RWPE2 (cell line): ENCODE data around the gene ADA.

Experiments used
- ATAC-seq: fragments of 200-7000 bp; cut with Tn5 transposase; 3 replicates; pipeline ENCODE4 v1.9.1; 2021; ENCODE audit warnings: low read depth
- DNase-seq: peaks from one replicate; pipeline ENCODE4 v3.0.0-alpha.2; 2020; ENCODE audit warnings: low spot score
- H3K27ac ChIP-seq: fragments of 450-650 bp; 2 replicates; pipeline ENCODE4 v1.5.1; 2017; ENCODE audit warnings: mild to moderate bottlenecking; ENCODE audit not compliant: poor library complexity, severe bottlenecking
- H3K27me3 ChIP-seq: fragments of 250-450 bp; sonication (Bioruptor Pico); 2 replicates; pipeline ENCODE4 v1.5.1; 2021; ENCODE audit warnings: mild to moderate bottlenecking, moderate library complexity; ENCODE audit not compliant: insufficient read depth, poor library complexity, severe bottlenecking
- H3K36me3 ChIP-seq: fragments of 250-450 bp; sonication (Bioruptor Pico); 2 replicates; pipeline ENCODE4 v1.5.1; 2020; ENCODE audit warnings: low read depth, mild to moderate bottlenecking, moderate library complexity
- H3K4me1 ChIP-seq: fragments of 250-450 bp; sonication (Bioruptor Pico); 2 replicates; pipeline ENCODE4 v1.5.1; 2021; ENCODE audit warnings: mild to moderate bottlenecking, moderate library complexity; ENCODE audit not compliant: insufficient read depth, poor library complexity, severe bottlenecking
- H3K4me3 ChIP-seq: fragments of 250-450 bp; sonication (Bioruptor Pico); 2 replicates; pipeline ENCODE4 v1.5.1; 2021; ENCODE audit warnings: mild to moderate bottlenecking, moderate library complexity; ENCODE audit not compliant: severe bottlenecking
- H3K9me3 ChIP-seq: fragments of 250-450 bp; sonication (Bioruptor Pico); 2 replicates; pipeline ENCODE4 v1.5.1; 2021; ENCODE audit warnings: mild to moderate bottlenecking, moderate library complexity; ENCODE audit not compliant: severe bottlenecking
- CTCF ChIP-seq: fragments of 450-650 bp; IDR thresholded peaks from one replicate; pipeline ENCODE4 v1.5.1; 2017; ENCODE audit warnings: mild to moderate bottlenecking, moderate library complexity; ENCODE audit not compliant: poor library complexity, severe bottlenecking

The ADA gene

GRCh38 chr20:44622501-44623270, 28.8 kb downstream of the ADA start:
- Histone ChIP-seq H3K36me3 (peaks cover 54% of the 10 kb centered on the region), H3K27ac (no peak overlapping the region), H3K4me3 (no peak overlapping the region), H3K27me3 (no peaks in the 10 kb centered on the region), H3K4me1 (no peaks in the 10 kb centered on the region), H3K9me3 (no peaks in the 10 kb centered on the region)
- ATAC-seq = no peak
- no peak for TF ChIP-seq CTCF
- peak; percentile 80 for DNase-seq

- peak; percentile 77 for DNase-seq
- Histone ChIP-seq H3K27ac (no peak overlapping the region), H3K36me3 (peaks cover 54% of the 10 kb centered on the region), H3K9me3 (no peaks in the 10 kb centered on the region), H3K4me1 (no peaks in the 10 kb centered on the region), H3K27me3 (no peaks in the 10 kb centered on the region), H3K4me3 (no peak overlapping the region)
- ATAC-seq = no peak
- no peak for TF ChIP-seq CTCF
These were observed 29.6 kb downstream of the ADA start for GRCh38 chr20:44621939-44622338.

GRCh38 chr20:44621325-44621724, 30.2 kb downstream of the ADA start:
- no peak for TF ChIP-seq CTCF
- Histone ChIP-seq H3K9me3 (no peaks in the 10 kb centered on the region), H3K27ac (no peak overlapping the region), H3K27me3 (no peaks in the 10 kb centered on the region), H3K4me3 (no peak overlapping the region), H3K36me3 (peaks cover 54% of the 10 kb centered on the region), H3K4me1 (no peaks in the 10 kb centered on the region)
- DNase-seq (peak; percentile 73), ATAC-seq (no peak)

GRCh38 chr20:44620030-44620429, 31.5 kb downstream of the ADA start:
- Histone ChIP-seq H3K4me1 (no peaks in the 10 kb centered on the region), H3K9me3 (no peaks in the 10 kb centered on the region), H3K27ac (no peak overlapping the region), H3K4me3 (no peak overlapping the region), H3K27me3 (no peaks in the 10 kb centered on the region), H3K36me3 (peaks cover 54% of the 10 kb centered on the region)
- no peak for ATAC-seq
- DNase-seq = peak; percentile 74
- no peak for TF ChIP-seq CTCF

GRCh38 chr20:44619294-44619693, 32.2 kb downstream of the ADA start:
- H3K9me3 ChIP-seq = no peaks in the 10 kb centered on the region
- no peak for ATAC-seq
- no peak overlapping the region for H3K27ac ChIP-seq

More at GRCh38 chr20:44619294-44619693, 32.2 kb downstream of the ADA start:
- no peaks in the 10 kb centered on the region for H3K4me1 ChIP-seq
- H3K27me3 ChIP-seq = no peaks in the 10 kb centered on the region
- peaks cover 47% of the 10 kb centered on the region for H3K36me3 ChIP-seq
- no peak overlapping the region for H3K4me3 ChIP-seq
- DNase-seq = peak; percentile 73
- no peak for TF ChIP-seq CTCF
